ENCODE measurements around the gene ITPA. TPM values are rescaled to one million over a fixed set of nuclear protein-coding genes. Genes with fewer than 3 reads are reported as not detected.
"Not testable (repeated sequence)": the region's sequence is repeated elsewhere in the genome, so short reads cannot be mapped to it uniquely, and the experiment has no call there.

Gene ITPA
- total RNA-seq, 4 donors from 2014 or later: 39.4 to 62.4 (median 50.5) TPM

DNA sequence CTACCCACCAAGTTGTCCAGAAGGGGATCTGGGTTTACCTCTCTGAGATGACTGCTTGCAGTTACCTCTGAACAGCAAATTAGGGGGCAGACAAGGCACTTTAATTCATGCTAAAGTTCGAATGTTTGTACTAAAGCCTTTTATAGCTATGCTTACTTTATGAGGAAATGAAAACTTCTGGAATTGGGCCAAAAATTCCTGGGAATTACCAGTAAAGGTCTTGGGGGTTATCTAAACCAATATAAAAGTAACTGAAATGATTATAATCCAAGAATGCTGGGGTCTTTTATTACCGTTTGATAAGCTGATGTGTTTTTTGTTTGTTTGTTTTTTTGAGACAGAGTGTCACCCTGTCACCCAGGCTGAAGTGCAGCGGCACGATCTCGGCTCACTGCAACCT is 28.0 kb upstream of the ITPA start:
- WGBS, 2 donors: 63 to 67% methylated on average over 5 of the region's 5 CpGs
- no peaks in the 10 kb centered on the region for H3K9me3 ChIP-seq
- no peak for TF ChIP-seq EP300 (IDR thresholded peaks at IDR 0.05)
- no peak for TF ChIP-seq POLR2A (IDR thresholded peaks at IDR 0.05)
- TF ChIP-seq, protein P1, sequence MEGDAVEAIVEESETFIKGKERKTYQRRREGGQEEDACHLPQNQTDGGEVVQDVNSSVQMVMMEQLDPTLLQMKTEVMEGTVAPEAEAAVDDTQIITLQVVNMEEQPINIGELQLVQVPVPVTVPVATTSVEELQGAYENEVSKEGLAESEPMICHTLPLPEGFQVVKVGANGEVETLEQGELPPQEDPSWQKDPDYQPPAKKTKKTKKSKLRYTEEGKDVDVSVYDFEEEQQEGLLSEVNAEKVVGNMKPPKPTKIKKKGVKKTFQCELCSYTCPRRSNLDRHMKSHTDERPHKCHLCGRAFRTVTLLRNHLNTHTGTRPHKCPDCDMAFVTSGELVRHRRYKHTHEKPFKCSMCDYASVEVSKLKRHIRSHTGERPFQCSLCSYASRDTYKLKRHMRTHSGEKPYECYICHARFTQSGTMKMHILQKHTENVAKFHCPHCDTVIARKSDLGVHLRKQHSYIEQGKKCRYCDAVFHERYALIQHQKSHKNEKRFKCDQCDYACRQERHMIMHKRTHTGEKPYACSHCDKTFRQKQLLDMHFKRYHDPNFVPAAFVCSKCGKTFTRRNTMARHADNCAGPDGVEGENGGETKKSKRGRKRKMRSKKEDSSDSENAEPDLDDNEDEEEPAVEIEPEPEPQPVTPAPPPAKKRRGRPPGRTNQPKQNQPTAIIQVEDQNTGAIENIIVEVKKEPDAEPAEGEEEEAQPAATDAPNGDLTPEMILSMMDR (IDR thresholded peaks at IDR 0.05): no peak

DNA sequence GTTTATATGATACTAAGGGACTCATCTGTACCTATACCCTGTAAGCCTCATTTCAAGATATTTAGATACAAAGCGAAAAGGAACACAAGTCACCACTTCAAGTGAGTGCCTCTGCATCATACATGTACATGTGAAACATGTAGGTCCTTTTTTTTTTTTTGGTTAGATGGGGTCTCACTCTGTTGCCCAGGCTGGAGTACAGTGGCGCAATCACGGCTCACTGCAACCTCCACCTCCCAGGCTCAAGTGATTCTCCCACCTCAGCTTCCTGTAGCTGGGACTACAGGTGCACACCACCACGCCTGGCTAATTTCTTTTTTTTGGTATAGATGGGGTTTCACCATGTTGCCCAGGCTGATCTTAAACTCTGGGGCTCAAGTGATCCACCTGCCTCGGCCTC is 26.9 kb upstream of the ITPA start:
- DNase-seq (ENCODE audit: low spot score in 2 of 2); H3K27me3 ChIP-seq; H3K27ac ChIP-seq; H3K4me3 ChIP-seq; H3K9me3 ChIP-seq; H3K36me3 ChIP-seq; H3K4me1 ChIP-seq: not testable (repeated sequence)
- 95 to 98% methylated on average over 5 of the region's 5 CpGs for WGBS, 2 donors

More for the DNA sequence above, 28.0 kb upstream of the ITPA start:
- no peak overlapping the region for H3K4me3 ChIP-seq
- no peak for DNase-seq (ENCODE audit: low spot score in 2 of 2)
- no peaks in the 10 kb centered on the region for H3K4me1 ChIP-seq
- H3K36me3 ChIP-seq: peaks cover 0 to 4% (median 0%) of the 10 kb centered on the region in 3 donors
- H3K27me3 ChIP-seq: no peaks in the 10 kb centered on the region
- no peak overlapping the region for H3K27ac ChIP-seq

DNA sequence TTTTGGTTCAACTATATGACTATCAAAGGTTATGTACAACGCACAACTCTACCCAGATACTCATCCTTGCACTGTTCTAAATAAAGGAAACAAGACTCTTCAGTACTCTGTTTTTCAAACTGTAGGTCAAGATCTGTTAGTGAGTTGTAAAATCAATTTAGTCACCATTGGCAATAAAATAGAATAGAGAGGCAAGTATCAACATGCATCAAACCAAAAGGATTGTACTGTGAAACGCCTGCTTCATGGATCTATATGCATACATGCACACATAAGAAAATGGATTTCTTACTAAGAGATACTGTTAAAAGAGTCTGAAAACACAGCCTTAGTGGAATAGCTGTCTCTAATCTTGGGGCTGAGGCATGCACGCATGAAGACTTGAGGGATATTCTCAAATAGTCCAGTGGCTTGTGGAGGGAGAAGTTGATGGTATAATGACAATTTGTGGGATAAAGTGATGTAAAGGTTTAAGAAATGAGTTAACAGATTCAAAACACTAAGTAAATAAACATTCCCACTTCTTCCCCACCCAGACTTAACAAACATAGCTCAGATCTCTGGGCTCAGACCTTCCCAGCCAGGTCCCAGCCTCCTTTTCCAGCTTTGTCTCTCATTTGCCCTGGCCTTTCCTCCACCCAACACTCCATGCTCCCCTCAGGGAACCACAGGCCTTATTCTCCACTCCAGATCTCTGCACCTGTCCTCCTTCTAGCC is 25.2 kb upstream of the ITPA start:
- H3K36me3 ChIP-seq: peaks cover 0 to 16% (median 0%) of the 10 kb centered on the region in 3 donors
- H3K4me3 ChIP-seq: no peak overlapping the region
- H3K9me3 ChIP-seq: no peaks in the 10 kb centered on the region
- no peaks in the 10 kb centered on the region for H3K4me1 ChIP-seq
- TF ChIP-seq EP300 (IDR thresholded peaks at IDR 0.05): no peak
- TF ChIP-seq, protein P1 (IDR thresholded peaks at IDR 0.05): no peak
- TF ChIP-seq POLR2A (IDR thresholded peaks at IDR 0.05): no peak
- 87% methylated on average over 3 of the region's 3 CpGs for WGBS, 2 donors
- no peak overlapping the region for H3K27ac ChIP-seq
- no peak for DNase-seq (ENCODE audit: low spot score in 2 of 2)
- H3K27me3 ChIP-seq: no peaks in the 10 kb centered on the region

DNA sequence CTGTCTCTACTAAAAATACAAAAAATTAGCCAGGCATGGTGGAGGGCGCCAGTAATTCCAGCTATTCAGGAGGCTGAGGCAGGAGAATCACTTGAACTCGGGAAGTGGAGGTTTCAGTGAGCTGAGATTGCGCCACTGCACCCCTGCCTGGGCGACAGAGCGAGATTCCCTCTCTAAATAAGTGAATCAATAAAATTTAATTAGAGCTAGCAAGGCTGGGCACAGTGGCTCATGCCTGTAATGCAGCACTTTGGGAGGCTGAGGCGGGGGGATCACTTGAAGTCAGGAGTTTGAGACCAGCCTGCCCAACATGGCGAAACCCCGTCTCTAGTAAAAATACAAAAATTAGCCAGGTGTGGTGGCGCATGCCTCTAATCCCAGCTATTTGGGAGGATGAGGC is 21.4 kb upstream of the ITPA start:
- H3K4me3 ChIP-seq; H3K4me1 ChIP-seq; DNase-seq (ENCODE audit: low spot score in 2 of 2); H3K27ac ChIP-seq; H3K27me3 ChIP-seq; H3K9me3 ChIP-seq: not testable (repeated sequence)
- H3K36me3 ChIP-seq: peaks cover 0 to 54% (median 8%) of the 10 kb centered on the region in 3 donors
- 93 to 96% methylated on average over 9 of the region's 9 CpGs for WGBS, 2 donors

DNA sequence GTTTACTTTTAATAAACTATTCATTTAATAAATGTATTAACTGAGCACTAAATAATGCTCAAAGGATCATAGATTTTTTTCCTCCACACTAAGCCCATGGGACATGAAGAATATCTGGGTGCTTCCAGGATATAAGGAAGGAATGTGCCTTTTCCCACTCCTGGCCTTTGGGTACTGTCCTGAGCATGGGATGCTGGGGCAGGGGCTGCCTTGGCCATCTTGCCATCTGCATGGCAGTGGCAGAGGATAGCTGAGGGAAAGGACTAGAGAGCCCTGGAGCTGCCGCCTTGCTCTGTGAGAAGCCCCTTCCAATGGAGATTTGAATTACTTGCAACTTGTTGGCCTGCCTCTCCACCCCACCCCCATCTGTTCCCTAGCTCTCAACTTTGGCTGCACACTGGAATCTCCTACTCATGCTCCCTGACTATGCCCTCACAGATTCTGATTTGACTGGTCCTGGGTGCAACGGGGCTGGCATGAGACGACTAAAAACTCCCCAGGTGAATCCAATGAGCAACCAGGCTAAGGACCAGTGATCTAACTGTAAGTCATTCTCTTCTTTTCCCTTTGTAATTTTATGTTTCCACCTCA is 20.4 kb upstream of the ITPA start:
- H3K36me3 ChIP-seq: peaks cover 0 to 65% (median 13%) of the 10 kb centered on the region in 3 donors
- WGBS, 2 donors: 80 to 81% methylated on average over 3 of the region's 3 CpGs
- no peak for DNase-seq (ENCODE audit: low spot score in 2 of 2)

More for the DNA sequence above, 20.4 kb upstream of the ITPA start:
- Histone ChIP-seq H3K4me3 (no peak overlapping the region), H3K9me3 (no peaks in the 10 kb centered on the region), H3K4me1 (no peaks in the 10 kb centered on the region), H3K27ac (no peak overlapping the region), H3K27me3 (no peaks in the 10 kb centered on the region)
- TF ChIP-seq POLR2A (IDR thresholded peaks at IDR 0.05) (no peak), EP300 (IDR thresholded peaks at IDR 0.05) (no peak)
- TF ChIP-seq, protein P1 (IDR thresholded peaks at IDR 0.05): no peak
